Progenitor cell of endocrine pancreas (in vitro differentiated cells): ENCODE data around the gene USE1. TPM values are rescaled to one million over a fixed set of nuclear protein-coding genes. Genes with fewer than 3 reads are reported as not detected.
A peak's percentile ranks its signal among the peaks of the same experiment; 100 is the strongest.

ENCODE experiments used
- DNase-seq: peaks from one replicate; pipeline ENCODE4 v3.0.0; 2021; ENCODE audit warnings: low spot score; ENCODE audit not compliant: unreplicated experiment
- H3K27ac Mint-ChIP-seq: 2 replicates; pipeline ENCODE4 v1.8.0; 2021; ENCODE audit warnings: mild to moderate bottlenecking, moderate library complexity, mixed read lengths
- H3K27me3 Mint-ChIP-seq: 2 replicates; pipeline ENCODE4 v1.8.0; 2021; ENCODE audit warnings: mixed read lengths
- H3K36me3 Mint-ChIP-seq: 2 replicates; pipeline ENCODE4 v1.8.0; 2022; ENCODE audit warnings: mixed read lengths; ENCODE audit not compliant: insufficient read depth
- H3K4me1 Mint-ChIP-seq: 2 replicates; pipeline ENCODE4 v1.8.0; 2021; ENCODE audit warnings: low read depth, mixed read lengths
- H3K4me3 Mint-ChIP-seq: 2 replicates; pipeline ENCODE4 v1.8.0; 2021; ENCODE audit warnings: low read depth, mild to moderate bottlenecking, moderate library complexity, mixed read lengths
- H3K9me3 Mint-ChIP-seq: 2 replicates; pipeline ENCODE4 v1.8.0; 2021; ENCODE audit warnings: low read depth, mixed read lengths
- long read RNA-seq: library from polyadenylated mRNA; unstranded; transcript quantifications from one replicate; pipeline ENCODE4 v2.0.0, GENCODE V29; 2020
- total RNA-seq: library from RNA; stranded (reverse); gene quantifications from 2 replicates; pipeline ENCODE4 v1.2.1, GENCODE V29; 2021
- TF ChIP-seq, protein P1 (sequence below): fragments of 200-600 bp; sonication (generic); IDR thresholded peaks from one replicate; pipeline ENCODE4 v1.5.0; 2021; ENCODE audit warnings: antibody characterized with exemption, mild to moderate bottlenecking; ENCODE audit not compliant: unreplicated experiment

USE1 gene
- total RNA-seq, result 23.6 and 27.2 TPM in 2 replicates
- long read RNA-seq, transcript USE1-206 (5 exons, 1,776 nt), result major isoform, 5 of 14 reads
- long read RNA-seq, partial matches to known transcripts, result 3 of 14 reads
- long read RNA-seq, other reads (novel, unspliced or antisense), result 3 of 14 reads

GRCh38 chr19:17215127-17215971 is at the start of gene USE1:
TSS of gene USE1 (plus strand) at chr19:17215357. CDS start at chr19:17215406, 49 bp downstream.
- peaks cover 11% of the 10 kb centered on the region for H3K36me3 Mint-ChIP-seq
- peak within 1 kb of the TSS; percentile 86 for H3K4me3 Mint-ChIP-seq
- H3K27me3 Mint-ChIP-seq, result no peaks in the 10 kb centered on the region

GRCh38 chr19:17165715-17166114 is 49.4 kb upstream of the USE1 start:
- Mint-ChIP-seq H3K36me3 (peaks cover 32% of the 10 kb centered on the region), H3K9me3 (no peaks in the 10 kb centered on the region), H3K27ac (no peak overlapping the region), H3K27me3 (no peaks in the 10 kb centered on the region), H3K4me3 (no peak overlapping the region), H3K4me1 (no peaks in the 10 kb centered on the region)
- no peak for DNase-seq
- TF ChIP-seq, protein P1, sequence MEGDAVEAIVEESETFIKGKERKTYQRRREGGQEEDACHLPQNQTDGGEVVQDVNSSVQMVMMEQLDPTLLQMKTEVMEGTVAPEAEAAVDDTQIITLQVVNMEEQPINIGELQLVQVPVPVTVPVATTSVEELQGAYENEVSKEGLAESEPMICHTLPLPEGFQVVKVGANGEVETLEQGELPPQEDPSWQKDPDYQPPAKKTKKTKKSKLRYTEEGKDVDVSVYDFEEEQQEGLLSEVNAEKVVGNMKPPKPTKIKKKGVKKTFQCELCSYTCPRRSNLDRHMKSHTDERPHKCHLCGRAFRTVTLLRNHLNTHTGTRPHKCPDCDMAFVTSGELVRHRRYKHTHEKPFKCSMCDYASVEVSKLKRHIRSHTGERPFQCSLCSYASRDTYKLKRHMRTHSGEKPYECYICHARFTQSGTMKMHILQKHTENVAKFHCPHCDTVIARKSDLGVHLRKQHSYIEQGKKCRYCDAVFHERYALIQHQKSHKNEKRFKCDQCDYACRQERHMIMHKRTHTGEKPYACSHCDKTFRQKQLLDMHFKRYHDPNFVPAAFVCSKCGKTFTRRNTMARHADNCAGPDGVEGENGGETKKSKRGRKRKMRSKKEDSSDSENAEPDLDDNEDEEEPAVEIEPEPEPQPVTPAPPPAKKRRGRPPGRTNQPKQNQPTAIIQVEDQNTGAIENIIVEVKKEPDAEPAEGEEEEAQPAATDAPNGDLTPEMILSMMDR, result no peak

More at GRCh38 chr19:17215127-17215971, at the start of gene USE1:
- H3K9me3 Mint-ChIP-seq, result no peaks in the 10 kb centered on the region
- H3K4me1 Mint-ChIP-seq, result peaks cover 4% of the 10 kb centered on the region
- peak within 1 kb of the TSS; percentile 98 for H3K27ac Mint-ChIP-seq
- TF ChIP-seq, protein P1, result no peak
- peak; percentile 77 for DNase-seq

- TF ChIP-seq, protein P1, result no peak
- H3K36me3 Mint-ChIP-seq, result peaks cover 13% of the 10 kb centered on the region
These were observed 44.4 kb upstream of the USE1 start for GRCh38 chr19:17170538-17171297.

DNA sequence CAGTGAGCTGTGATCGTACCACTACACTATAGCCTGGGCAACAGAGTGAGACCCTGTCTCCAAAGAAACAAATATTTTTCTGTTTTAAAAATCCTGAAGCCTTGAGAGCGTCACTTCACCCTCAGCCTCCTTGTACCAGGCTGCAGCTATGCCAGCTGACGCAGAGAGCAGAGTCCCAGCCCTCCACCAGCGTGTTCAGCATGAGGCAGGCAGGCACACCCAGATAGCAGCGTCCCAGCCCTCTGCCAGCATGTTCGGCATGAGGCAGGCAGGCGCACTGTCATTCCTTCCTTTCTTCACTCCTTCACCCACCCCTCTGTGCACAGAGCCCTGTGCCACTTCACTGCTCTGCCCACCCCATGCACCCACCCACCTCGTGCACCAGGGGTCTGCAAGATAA is 43.3 kb upstream of the USE1 start:
- H3K27me3 Mint-ChIP-seq, result no peaks in the 10 kb centered on the region
- H3K27ac Mint-ChIP-seq, result no peak overlapping the region
- H3K4me1 Mint-ChIP-seq, result no peaks in the 10 kb centered on the region
- no peak for DNase-seq
- no peaks in the 10 kb centered on the region for H3K9me3 Mint-ChIP-seq
- TF ChIP-seq, protein P1, result no peak
- peaks cover 11% of the 10 kb centered on the region for H3K36me3 Mint-ChIP-seq
- no peak overlapping the region for H3K4me3 Mint-ChIP-seq

More at GRCh38 chr19:17170538-17171297, 44.4 kb upstream of the USE1 start:
- no peaks in the 10 kb centered on the region for H3K4me1 Mint-ChIP-seq
- H3K4me3 Mint-ChIP-seq, result no peak overlapping the region
- no peak for DNase-seq
- no peaks in the 10 kb centered on the region for H3K9me3 Mint-ChIP-seq
- H3K27ac Mint-ChIP-seq, result no peak overlapping the region
- H3K27me3 Mint-ChIP-seq, result no peaks in the 10 kb centered on the region
